ENCODE measurements around the gene NAV1.

Gene NAV1

GRCh38 chr1:201504179-201504631 is 34.7 kb upstream of the NAV1 start:
- no peaks in the 10 kb centered on the region; the same call in 1 of the 2 replicates for H3K36me3 ChIP-seq (ENCODE audit: insufficient read depth, low read length)
- peaks cover 69% of the 10 kb centered on the region for H3K4me1 ChIP-seq (ENCODE audit: control insufficient read depth, insufficient read depth, low read length, unreplicated experiment)
- H3K79me2 ChIP-seq (ENCODE audit: control insufficient read depth, insufficient read depth, low read length, unreplicated experiment) = peaks cover 80% of the 10 kb centered on the region
- peak overlapping the region; percentile 98 for H3K27ac ChIP-seq (ENCODE audit: low read depth, low read length)
- H2AFZ ChIP-seq (ENCODE audit: low read length, unreplicated experiment) = no peak overlapping the region
- H3K4me3 ChIP-seq (ENCODE audit: low read depth, low read length) = peak overlapping the region; percentile 58
- no peaks in the 10 kb centered on the region for H3K27me3 ChIP-seq (ENCODE audit: insufficient read depth, low read length)

DNA sequence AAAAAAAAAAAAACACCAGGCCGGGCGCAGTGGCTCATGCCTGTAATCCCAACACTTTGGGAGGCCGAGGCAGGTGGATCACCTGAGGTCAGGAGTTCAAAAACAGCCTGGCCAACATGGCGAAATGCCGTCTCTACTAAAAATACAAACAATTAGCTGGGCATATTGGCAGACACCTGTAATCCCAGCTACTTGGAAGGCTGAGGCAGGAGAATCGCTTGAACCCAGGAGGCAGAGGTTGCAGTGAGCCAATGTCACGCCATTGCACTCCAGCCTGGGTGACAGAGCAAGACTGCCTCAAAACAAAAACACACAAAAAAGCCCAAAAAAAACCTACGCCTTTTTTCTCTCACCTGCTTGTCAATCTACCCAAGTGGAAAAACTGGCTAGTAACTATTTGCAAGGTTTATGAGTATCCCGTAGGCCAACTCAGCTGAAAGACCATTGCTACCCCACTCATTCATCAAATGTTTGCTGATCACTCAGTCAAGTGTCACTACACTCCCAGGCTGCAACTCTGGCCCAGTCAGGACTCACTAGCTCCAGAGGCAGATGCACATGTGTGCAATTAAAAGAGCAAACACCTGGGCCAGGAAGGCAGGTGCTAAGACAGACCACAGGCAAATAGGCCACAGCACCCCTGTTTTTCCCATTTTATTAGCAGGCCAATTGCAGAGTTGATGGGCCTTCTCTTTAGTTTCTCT is 34.0 kb upstream of the NAV1 start:
- Histone ChIP-seq H3K27ac (ENCODE audit: low read depth, low read length) (peak overlapping the region; percentile 98), H3K36me3 (ENCODE audit: insufficient read depth, low read length) (no peaks in the 10 kb centered on the region; the same call in 1 of the 2 replicates), H3K27me3 (ENCODE audit: insufficient read depth, low read length) (no peaks in the 10 kb centered on the region), H2AFZ (ENCODE audit: low read length, unreplicated experiment) (no peak overlapping the region), H3K4me3 (ENCODE audit: low read depth, low read length) (peak overlapping the region; percentile 80), H3K4me1 (ENCODE audit: control insufficient read depth, insufficient read depth, low read length, unreplicated experiment) (peaks cover 62% of the 10 kb centered on the region), H3K79me2 (ENCODE audit: control insufficient read depth, insufficient read depth, low read length, unreplicated experiment) (peaks cover 72% of the 10 kb centered on the region)

GRCh38 chr1:201505503-201505890 is 33.4 kb upstream of the NAV1 start:
- Histone ChIP-seq H3K27me3 (ENCODE audit: insufficient read depth, low read length) (no peaks in the 10 kb centered on the region), H2AFZ (ENCODE audit: low read length, unreplicated experiment) (no peak overlapping the region), H3K27ac (ENCODE audit: low read depth, low read length) (peak overlapping the region; percentile 98), H3K36me3 (ENCODE audit: insufficient read depth, low read length) (no peaks in the 10 kb centered on the region), H3K4me1 (ENCODE audit: control insufficient read depth, insufficient read depth, low read length, unreplicated experiment) (peaks cover 57% of the 10 kb centered on the region), H3K4me3 (ENCODE audit: low read depth, low read length) (peak overlapping the region; percentile 80), H3K79me2 (ENCODE audit: control insufficient read depth, insufficient read depth, low read length, unreplicated experiment) (peaks cover 67% of the 10 kb centered on the region)

- Histone ChIP-seq H3K79me2 (ENCODE audit: control insufficient read depth, insufficient read depth, low read length, unreplicated experiment) (peaks cover 61% of the 10 kb centered on the region), H3K4me3 (ENCODE audit: low read depth, low read length) (peak overlapping the region; percentile 80)
These were observed 32.8 kb upstream of the NAV1 start for GRCh38 chr1:201506092-201506491.

GRCh38 chr1:201506557-201507359 is 32.2 kb upstream of the NAV1 start, which contains the start of gene CSRP1:
Gene CSRP1, minus strand, starts transcription at chr1:201507123. Its CDS starts 10,820 bp downstream, at chr1:201496303.
- peaks cover 54% of the 10 kb centered on the region for H3K79me2 ChIP-seq (ENCODE audit: control insufficient read depth, insufficient read depth, low read length, unreplicated experiment)
- H3K27me3 ChIP-seq (ENCODE audit: insufficient read depth, low read length) = no peaks in the 10 kb centered on the region
- H3K27ac ChIP-seq (ENCODE audit: low read depth, low read length) = peak within 1 kb of the TSS; percentile 98
- peak within 1 kb of the TSS; percentile 73 for H2AFZ ChIP-seq (ENCODE audit: low read length, unreplicated experiment)
- peak within 1 kb of the TSS; percentile 80 for H3K4me3 ChIP-seq (ENCODE audit: low read depth, low read length)
- H3K4me1 ChIP-seq (ENCODE audit: control insufficient read depth, insufficient read depth, low read length, unreplicated experiment) = peaks cover 56% of the 10 kb centered on the region
- no peaks in the 10 kb centered on the region for H3K36me3 ChIP-seq (ENCODE audit: insufficient read depth, low read length)

More at GRCh38 chr1:201506092-201506491, 32.8 kb upstream of the NAV1 start:
- Histone ChIP-seq H3K27ac (ENCODE audit: low read depth, low read length) (peak overlapping the region; percentile 98), H2AFZ (ENCODE audit: low read length, unreplicated experiment) (no peak overlapping the region), H3K36me3 (ENCODE audit: insufficient read depth, low read length) (no peaks in the 10 kb centered on the region), H3K4me1 (ENCODE audit: control insufficient read depth, insufficient read depth, low read length, unreplicated experiment) (peaks cover 56% of the 10 kb centered on the region), H3K27me3 (ENCODE audit: insufficient read depth, low read length) (no peaks in the 10 kb centered on the region)

DNA sequence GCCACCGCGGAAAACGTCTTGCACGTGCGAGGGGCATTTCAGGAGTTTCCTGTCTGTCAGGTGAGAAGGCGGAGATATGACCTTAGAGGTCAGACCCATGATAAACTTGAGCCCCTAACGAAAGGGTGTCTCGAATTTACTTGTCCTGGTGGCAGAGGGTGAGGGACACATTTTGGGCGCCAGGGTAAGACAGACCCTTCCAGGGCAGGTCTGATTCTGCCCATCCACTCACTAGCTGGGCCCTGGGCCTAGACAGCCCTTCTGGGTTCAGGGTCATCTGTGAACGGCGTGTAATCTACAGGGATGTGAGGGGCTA is 31.6 kb upstream of the NAV1 start:
- Histone ChIP-seq H3K27me3 (ENCODE audit: insufficient read depth, low read length) (no peaks in the 10 kb centered on the region), H3K4me3 (ENCODE audit: low read depth, low read length) (peak overlapping the region; percentile 80), H3K27ac (ENCODE audit: low read depth, low read length) (peak overlapping the region; percentile 98; the same call in 1 of the 2 replicates), H2AFZ (ENCODE audit: low read length, unreplicated experiment) (peak overlapping the region; percentile 73), H3K4me1 (ENCODE audit: control insufficient read depth, insufficient read depth, low read length, unreplicated experiment) (peaks cover 58% of the 10 kb centered on the region), H3K79me2 (ENCODE audit: control insufficient read depth, insufficient read depth, low read length, unreplicated experiment) (peaks cover 49% of the 10 kb centered on the region), H3K36me3 (ENCODE audit: insufficient read depth, low read length) (no peaks in the 10 kb centered on the region)

GRCh38 chr1:201508809-201509208 is 30.1 kb upstream of the NAV1 start:
- Histone ChIP-seq H3K36me3 (ENCODE audit: insufficient read depth, low read length) (no peaks in the 10 kb centered on the region), H3K27ac (ENCODE audit: low read depth, low read length) (no peak overlapping the region), H3K4me1 (ENCODE audit: control insufficient read depth, insufficient read depth, low read length, unreplicated experiment) (peaks cover 51% of the 10 kb centered on the region), H3K27me3 (ENCODE audit: insufficient read depth, low read length) (no peaks in the 10 kb centered on the region), H3K4me3 (ENCODE audit: low read depth, low read length) (no peak overlapping the region), H3K79me2 (ENCODE audit: control insufficient read depth, insufficient read depth, low read length, unreplicated experiment) (peaks cover 36% of the 10 kb centered on the region), H2AFZ (ENCODE audit: low read length, unreplicated experiment) (no peak overlapping the region)

DNA sequence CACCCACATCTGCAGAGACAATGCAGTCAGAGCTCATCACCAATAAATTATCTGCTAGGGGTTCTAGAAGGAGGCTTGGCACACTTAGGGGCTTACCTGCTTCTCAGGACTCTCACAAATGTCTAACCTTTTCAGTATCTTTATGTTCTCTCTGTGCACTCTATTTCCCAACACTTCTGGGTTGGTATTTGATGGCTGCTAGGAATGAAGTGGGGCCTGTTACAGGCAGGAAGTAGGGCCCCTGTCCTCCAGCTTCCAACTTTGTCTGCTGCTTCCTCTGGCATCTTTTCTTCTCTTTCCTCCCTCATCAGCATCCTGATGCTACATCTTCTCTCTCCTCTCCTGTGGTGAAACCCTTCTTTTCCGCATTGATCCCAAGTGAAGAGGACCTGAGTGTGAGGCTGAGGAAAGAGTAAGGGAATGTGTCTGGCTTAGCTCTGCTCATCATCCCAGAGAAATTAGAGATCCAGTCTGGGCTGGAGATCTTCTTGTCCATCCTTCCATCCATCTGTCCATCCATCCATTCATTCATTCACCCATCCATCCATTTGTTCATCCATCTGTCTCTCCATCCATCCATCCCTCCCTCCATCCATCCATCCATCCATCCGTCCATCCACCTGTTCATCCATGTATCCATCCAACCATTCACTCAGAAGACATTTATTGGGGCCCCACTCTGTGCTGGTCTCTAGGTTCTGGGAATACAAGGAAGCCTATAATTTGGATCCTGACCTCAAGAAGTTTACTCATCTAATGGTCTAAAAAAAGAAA is 29.1 kb upstream of the NAV1 start:
- peaks cover 41% of the 10 kb centered on the region for H3K4me1 ChIP-seq (ENCODE audit: control insufficient read depth, insufficient read depth, low read length, unreplicated experiment)
- H2AFZ ChIP-seq (ENCODE audit: low read length, unreplicated experiment) = no peak overlapping the region
- no peak overlapping the region for H3K4me3 ChIP-seq (ENCODE audit: low read depth, low read length)
- H3K27ac ChIP-seq (ENCODE audit: low read depth, low read length) = no peak overlapping the region
- no peaks in the 10 kb centered on the region for H3K36me3 ChIP-seq (ENCODE audit: insufficient read depth, low read length)
- H3K79me2 ChIP-seq (ENCODE audit: control insufficient read depth, insufficient read depth, low read length, unreplicated experiment) = peaks cover 27% of the 10 kb centered on the region
- no peaks in the 10 kb centered on the region for H3K27me3 ChIP-seq (ENCODE audit: insufficient read depth, low read length)

GRCh38 chr1:201510734-201511133 is 28.2 kb upstream of the NAV1 start:
- H3K4me3 ChIP-seq (ENCODE audit: low read depth, low read length) = no peak overlapping the region

DNA sequence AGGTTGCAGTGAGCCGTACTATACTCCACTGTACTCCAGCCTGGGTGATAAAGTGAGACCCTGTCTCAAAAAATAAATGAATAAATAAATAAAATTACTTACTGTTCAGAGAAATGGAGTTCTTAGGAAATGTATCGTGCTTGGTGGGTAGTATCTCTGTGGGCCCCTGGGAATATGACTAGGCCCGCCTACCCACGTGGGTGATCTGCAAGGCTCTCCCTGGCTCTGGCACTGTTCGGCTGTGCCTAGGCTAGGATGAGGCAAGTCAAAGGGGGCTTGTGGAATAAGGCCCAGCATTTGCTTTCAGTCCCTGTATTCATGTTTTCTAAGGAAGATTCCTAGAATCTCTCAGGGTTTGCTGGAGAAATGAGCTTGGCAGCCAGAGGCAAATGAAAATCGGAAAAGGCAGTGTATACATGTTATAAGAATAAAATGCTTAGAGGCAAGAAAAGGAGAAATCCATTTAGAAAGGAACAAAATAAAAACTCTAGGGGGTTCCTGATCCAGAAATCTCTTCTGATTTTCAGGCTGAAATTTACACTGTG is 27.5 kb upstream of the NAV1 start:
- H2AFZ ChIP-seq (ENCODE audit: low read length, unreplicated experiment) = peak overlapping the region; percentile 70
- H3K27me3 ChIP-seq (ENCODE audit: insufficient read depth, low read length) = no peaks in the 10 kb centered on the region
- no peaks in the 10 kb centered on the region for H3K36me3 ChIP-seq (ENCODE audit: insufficient read depth, low read length)
- H3K4me1 ChIP-seq (ENCODE audit: control insufficient read depth, insufficient read depth, low read length, unreplicated experiment) = peaks cover 29% of the 10 kb centered on the region
- peaks cover 10% of the 10 kb centered on the region for H3K79me2 ChIP-seq (ENCODE audit: control insufficient read depth, insufficient read depth, low read length, unreplicated experiment)
- peak overlapping the region; percentile 69 for H3K27ac ChIP-seq (ENCODE audit: low read depth, low read length)
- H3K4me3 ChIP-seq (ENCODE audit: low read depth, low read length) = peak overlapping the region; percentile 34; the same call in 1 of the 2 replicates

More at GRCh38 chr1:201510734-201511133, 28.2 kb upstream of the NAV1 start:
- Histone ChIP-seq H2AFZ (ENCODE audit: low read length, unreplicated experiment) (no peak overlapping the region), H3K27ac (ENCODE audit: low read depth, low read length) (no peak overlapping the region), H3K79me2 (ENCODE audit: control insufficient read depth, insufficient read depth, low read length, unreplicated experiment) (peaks cover 17% of the 10 kb centered on the region), H3K4me1 (ENCODE audit: control insufficient read depth, insufficient read depth, low read length, unreplicated experiment) (peaks cover 32% of the 10 kb centered on the region), H3K27me3 (ENCODE audit: insufficient read depth, low read length) (no peaks in the 10 kb centered on the region), H3K36me3 (ENCODE audit: insufficient read depth, low read length) (no peaks in the 10 kb centered on the region)

Measured in ACC112 (cell line).